CD4-positive, alpha-beta T cell treated with Interleukin-15 for 1 hour (primary cell): ENCODE results near the gene PXN.

ENCODE experiments used
- DNase-seq: peaks from one replicate; pipeline ENCODE4 v3.0.0-alpha.2; 2020

Gene PXN

DNA sequence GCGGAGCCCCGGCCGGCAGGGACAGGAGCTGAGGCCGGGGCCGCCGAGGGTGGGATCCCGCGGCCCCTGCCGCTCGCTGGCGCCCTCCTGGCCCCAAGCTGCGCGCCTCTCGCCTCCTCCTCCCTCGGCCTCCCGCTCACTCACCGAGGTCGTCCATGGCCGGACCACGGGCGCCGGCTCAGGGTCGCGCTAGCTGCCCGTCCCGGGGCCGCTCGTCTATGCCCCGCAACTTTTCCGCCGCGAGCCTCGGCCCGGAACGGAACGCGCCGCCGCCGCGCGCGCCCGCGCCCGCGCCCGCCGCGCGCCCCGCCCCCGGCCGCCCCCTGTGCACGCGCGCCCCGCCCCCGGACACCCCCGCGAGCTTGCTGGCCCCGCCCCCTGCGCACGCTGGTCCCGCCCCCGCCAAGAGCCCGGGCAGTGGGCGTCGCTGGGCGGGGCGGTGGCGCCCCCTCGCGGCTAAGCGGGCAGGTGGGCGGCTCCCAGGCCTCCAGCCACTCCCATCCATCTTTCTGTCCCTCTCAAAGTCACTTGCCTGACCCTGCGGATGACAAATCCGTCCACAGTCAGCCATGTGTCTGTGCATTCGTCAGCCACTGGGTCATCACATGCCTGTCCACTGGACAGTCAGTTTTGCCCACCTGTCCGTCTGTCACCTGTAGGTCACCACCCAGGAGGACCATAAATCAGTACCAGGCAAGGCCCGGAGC, at the start of gene PXN:
Gene PXN, minus strand, starts transcription at position 258 of the 707 bp plus-strand sequence. Its CDS starts 101 bp downstream, at position 157.
- DNase-seq = peak; percentile 87

DNA sequence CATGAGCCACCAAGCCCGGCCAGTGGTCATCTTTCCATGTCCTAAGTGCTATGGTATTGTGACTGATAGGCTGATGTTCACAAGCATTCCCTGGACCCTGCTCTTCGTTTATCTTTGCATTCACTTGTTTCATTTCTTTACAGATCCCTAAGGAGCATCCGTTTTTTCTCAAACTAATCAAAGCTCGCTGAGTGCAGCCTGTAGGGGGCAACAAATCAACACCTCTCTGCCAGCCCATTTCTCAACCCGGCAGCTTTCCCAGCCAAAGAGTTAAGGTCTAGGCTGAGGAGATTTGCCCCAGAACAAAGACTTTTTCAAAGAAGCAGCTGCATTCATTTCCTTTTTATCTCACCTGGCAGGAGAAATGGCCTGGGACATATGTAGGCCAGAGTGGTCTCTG, 48.7 kb upstream of the PXN start:
- no peak for DNase-seq

DNA sequence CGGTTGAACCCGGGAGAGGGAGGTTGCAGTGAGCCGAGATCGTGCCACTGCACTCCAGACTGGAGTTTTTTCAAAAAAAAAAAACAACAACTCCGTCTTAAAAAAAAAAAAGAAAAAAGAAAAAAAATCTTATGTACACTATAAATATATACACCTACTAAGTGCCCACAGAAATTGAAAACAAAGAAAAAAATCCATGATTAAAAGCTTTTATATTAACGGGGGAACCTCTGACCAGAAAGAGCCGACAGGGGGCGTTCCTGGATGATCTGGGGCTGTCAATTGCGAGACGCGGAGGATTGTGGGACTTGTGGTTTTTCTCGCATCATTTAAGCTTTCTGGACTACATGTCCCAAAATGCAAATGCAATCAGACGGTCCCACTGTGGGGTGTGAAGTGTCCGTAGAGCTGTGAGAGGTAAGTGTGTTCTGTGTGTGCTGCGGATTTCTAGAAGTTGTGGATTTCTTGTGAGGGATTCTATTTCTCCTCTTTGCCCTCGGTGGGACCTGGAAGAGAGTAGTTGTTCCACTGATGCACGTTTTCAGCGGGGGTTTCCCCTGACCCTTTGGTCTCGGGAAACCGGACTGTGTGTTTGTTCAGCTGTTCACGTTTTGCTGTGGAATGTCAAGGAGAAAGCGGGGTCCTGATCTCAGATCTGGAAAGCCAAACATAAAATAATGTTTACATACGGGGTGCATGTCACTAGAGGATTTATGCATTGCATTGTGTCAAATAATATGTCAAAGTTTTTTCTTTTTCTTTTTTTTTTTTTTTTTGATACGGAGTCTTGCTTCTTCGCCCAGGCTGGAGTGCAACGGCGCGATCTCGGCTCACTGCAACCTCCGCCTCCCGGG, 36.7 kb upstream of the PXN start, which contains the start of gene SIRT4:
Gene SIRT4, plus strand, starts transcription at position 360 of the 854 bp plus-strand sequence. CDS start 1,241 bp downstream, outside the sequence.
- peak; percentile 88 for DNase-seq

DNA sequence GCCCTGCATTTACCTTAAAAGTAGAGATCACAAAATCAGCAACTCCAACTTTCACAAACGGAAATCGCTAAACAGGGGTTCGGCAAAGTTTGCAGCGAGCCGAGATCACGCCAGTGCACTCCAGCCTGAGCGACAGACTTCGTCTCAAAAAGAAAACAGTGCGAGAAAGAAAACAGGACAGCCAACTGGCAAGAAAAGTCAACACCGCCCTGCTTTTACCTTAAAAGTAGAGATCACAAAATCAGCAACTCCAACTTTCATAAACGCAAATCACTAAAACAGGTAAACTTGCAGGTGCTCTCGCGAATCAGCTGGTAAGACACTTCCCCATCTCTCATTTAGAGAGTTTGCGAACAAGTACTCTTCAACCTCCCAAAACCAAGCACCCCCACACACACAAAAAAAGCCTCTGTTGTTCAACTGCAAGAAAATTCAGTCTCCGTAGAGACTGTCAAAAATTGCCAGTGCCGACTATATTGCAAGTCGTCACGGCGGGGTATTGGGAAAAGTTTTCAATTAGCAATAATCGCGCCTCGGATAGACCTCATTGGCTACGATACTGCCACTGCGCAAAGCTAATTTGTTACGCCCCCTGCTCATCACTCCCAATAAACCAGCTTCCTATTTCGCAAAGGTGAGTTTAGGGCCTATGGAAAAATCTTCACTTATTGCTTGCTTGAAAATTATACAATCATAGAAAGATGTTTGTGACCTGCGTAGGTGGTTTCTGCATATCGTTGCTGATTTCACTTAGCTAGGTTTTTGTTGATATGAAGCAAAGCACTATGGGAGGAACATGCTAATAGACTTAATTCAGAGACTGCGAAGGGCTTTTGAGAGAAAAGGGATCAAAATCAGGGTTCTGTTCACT, 27.4 kb upstream of the PXN start, which contains the start of gene RNU4-1:
Gene RNU4-1, minus strand, starts transcription at position 577 of the 871 bp plus-strand sequence.
- DNase-seq = peak; percentile 91

DNA sequence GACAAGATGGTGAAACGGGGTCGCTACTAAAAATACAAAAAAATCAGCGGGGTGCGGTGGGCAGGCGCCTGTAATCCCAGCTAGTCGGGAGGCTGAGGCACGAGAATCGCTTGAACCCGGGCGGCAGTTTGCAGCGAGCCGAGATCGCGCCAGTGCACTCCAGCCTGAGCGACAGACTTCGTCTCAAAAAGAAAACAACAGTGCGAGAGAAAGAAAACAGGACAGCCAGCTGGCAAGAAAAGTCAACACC, 26.8 kb upstream of the PXN start:
- DNase-seq = no peak

DNA sequence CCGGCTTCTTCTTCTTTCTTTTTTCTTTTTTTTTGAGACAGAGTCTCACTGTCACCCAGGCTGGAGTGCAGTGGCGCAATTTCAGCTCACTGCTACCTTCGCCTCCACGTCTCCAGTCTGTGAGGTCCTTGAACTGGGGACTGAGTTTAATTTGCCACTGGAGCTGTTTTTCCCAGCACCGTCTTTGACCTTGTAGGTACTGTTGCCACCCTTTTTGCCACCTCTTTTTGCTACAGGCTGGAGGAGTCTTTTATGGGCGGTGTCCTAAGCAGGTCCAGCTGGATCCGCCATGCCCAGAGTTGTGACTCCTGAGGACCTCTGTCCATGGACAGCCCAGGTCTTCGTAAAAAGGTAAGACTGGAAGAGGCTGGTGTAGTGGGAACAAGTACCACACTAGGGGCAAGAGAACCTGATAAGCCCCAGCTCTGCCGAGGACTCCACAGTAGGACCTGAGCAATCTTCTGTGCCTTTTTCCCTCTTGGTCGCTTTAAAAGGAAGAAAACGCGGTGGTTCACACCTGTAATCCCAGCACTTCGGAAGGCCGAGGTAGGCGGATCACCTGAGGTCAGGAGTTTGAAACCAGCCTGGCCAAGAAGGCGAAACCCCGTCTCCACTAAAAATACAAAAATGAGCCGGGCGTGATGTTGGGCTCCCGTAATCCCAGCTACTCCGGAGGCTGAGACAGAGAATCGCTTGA, 25.2 kb upstream of the PXN start:
- DNase-seq = peak; percentile 19

DNA sequence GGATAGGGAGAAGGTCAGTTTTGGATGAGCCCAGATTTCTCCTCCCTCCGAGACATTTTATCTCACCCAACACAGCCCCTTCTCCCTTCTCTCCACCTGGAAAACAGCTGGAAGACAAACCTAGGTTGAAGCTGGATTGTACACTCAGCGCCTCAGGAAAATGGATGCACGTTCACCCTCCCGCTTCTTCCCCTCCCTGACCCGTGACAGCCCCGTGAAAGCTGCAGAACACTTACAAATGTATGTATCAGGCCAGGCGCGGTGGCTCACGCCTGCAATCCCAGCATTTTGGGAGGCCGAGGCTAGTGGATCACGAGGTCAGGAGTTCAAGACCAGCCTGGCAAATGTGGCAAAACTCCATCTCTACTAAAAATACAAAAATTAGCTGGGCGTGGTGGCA, 22.0 kb upstream of the PXN start:
- DNase-seq = no peak

DNA sequence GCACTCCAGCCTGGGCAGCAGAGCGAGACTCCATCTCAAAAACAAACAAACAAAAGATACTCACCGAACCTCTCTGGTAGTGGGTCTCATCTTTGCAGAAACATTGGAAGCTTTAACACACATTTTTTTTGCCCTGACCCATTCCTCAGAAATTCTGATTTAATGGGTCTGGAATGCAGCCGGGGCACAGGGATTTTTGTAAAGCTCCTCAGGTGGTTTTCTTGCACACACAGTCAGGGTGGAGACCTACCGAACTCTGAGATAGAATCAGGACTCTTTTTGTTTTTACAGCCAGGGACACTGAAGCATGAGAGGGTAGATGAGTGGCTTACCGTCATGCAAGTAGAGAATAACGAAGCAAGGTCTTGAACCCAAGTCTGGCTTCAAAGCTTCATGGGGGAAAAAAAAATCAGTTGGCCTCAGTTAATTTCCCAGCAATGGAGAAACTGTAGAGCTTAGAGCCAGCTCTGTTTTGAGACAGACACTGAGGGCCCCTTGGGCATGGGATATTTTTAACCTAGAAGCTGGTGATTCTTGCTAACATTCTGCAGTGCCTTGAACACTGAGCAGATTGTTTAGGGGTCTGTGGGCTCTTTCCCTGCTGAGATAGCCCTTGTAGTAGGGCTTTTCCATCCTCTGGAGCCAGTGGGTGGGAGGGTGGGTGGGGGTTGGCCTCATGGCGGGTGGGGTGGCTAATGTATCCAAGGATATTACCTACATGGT, 21.4 kb upstream of the PXN start:
- no peak for DNase-seq

DNA sequence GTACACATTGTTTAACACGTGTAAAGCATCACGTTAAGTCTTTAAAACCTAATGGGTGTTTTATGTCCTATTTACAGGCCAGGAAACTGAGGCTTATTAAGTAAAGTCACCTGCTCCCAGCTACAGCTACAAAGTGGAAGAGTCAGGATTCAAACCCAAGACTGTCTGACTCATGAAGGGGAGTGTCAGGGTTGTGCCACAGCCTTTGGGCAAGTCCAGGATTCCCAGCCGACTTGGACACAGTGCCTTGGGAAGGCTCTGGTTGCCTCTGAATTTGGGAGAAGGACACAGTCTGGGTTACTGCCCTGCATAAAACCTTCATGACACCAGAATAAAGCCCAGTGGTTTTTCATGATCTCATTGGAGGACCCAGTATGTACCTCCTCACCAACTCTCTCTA, 18.9 kb upstream of the PXN start:
- DNase-seq = no peak

DNA sequence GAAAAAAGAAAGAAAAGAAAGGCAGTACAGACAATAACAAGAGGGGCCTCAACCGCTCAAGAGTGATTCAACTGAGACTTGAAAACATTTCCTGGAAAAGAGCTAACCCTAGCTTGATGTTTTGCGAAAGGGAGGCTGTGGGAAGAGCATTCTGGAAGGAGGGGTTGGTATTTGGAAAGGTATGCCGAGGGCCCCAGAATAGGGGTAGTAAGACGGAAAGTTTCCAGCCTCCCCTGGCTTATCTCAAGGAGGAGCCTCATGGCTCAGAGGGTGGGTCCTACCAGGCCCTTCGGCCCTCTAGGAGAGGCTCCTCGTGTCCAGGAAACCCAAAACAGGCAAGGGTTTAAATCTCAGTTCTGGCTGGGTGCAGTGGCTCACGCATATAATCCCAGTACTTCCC, 17.8 kb upstream of the PXN start:
- no peak for DNase-seq

DNA sequence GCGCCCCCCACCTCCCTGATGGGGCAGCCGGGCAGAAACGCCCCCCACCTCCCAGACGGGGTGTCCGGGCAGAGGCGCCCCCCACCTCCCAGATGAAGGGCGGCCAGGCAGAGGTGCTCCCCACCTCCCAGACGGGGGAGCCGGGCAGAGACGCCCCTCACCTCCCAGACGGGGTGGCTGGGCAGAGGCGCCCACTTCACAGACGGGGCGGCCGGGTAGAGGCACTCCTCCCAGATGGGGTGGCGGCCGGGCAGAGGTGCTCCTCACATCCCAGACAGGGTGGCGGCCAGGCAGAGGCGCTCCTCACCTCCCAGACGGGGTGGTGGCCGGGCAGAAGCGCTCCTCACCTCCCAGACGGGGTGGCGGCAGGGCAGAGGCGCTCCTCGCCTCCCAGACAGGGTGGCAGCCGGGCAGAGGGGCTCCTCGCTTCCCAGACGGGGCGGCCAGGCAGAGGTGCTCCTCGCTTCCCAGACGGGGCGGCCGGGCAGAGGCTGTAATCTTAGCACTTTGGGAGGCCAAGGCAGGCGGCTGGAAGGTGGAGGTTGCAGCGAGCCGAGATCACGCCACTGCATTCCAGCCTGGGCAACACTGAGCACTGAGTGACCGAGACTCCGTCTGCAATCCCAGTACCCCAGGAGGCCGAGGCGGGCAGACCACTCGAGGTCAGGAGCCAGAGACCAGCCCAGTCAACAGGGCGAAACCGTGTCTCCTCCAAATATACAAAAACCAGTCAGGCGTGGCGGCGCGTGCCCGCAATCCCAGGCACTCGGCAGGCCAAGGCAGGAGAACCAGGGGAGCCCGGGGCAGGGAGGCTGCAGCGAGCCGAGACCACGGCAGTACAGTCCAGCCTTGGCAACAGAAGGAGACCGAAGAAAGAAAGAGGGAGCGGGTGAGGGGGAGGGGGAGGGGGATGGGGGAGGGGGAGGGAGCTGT, 12.9 kb upstream of the PXN start:
- no peak for DNase-seq

DNA sequence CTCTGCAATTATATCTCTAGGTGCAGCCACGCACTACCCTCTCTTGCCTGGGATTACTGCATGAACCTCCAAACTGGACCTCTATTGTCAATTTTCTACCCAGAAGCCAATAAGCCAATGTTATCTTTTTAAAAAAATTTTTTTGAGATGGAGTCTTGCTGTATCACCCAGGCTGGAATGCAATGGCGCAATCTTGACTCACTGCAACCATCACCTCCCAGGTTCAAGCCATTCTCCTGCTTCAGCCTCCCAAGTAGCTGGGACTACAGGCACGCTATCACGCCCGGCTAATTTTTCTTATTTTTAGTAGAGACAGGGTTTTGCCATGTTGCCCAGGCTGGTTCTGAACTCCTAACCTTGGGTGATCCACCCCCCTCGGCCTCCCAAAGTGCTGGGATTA, 11.2 kb upstream of the PXN start:
- DNase-seq = no peak

DNA sequence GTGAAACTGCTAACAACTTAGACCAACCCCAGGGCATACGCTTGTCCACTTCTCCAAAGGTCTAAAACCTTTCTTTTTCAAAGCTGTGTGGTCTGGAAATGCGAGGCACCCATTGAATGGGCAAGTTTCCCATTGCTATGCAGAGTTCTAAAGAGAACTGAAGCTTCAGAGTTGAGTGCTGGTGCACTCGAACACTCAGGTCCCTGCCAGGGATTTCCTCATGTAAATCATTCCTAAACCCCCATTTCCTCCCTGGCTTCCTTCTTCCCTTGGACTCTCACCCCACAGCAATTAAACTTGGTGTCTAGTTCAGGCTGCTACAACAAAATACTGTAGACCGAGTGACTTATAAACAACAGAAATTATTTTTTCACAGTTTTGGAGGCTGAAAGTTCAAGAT, 2.2 kb upstream of the PXN start:
- DNase-seq = no peak

DNA sequence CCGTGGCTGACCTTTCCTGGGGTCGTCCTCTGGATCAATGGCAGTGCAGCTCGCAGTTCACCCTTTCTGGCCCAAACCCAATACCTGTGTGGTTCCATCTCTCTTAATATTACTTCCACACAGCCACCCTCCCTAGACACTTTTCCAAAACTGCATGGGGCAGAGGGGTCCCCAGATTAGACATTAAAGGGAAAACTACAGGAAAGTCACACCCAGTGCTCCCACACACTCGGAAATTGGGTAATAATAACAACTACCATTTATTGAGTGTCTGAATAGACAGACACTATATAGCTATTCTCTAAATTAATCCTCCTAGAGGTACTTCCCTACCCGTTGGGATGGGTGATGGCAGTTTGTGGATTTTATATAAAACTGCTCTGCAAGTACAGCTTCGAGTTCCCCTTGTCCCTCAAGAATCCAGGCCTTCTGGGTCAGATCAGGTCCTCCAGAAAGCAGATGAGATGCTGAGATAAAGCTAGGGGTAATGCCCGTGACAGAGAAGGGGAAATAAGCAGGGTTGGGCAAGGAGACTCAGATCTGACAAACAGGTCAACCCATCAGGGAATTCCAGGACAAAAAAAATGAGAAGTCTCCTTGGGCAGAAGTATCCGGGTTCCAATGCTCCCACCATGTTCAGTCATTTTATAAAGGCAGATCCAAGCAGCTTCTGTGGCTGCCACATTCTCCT, 795 bp upstream of the PXN start:
- no peak for DNase-seq

DNA sequence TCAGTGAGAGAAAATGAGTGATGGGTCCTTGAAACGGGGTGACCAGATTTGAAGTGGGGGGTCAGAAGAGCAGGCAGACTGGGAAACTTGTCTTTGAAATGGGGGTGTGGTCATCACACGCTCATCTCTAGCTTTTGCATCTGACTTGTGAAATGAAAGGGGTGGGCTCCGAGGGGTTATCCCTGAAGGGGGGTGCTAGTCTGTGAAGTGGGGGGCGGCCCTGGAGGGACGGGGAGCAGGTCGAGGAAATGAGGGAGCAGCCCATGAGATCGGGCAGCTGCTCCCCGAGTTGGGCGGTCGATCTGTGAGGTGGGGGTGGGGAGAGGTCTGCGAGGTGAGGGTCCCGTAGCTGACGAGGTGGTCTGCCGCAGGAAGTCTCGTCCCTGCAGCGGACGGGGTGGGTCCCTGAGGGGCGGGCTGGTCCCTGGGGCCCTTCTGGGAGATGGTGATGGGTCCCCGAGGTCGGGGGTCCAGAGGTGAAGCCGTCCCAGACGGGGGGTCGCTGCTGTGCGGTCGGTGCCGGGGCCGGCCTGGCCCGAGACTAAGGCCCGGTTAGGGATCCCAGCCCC, 542 bp downstream of the PXN start:
- DNase-seq = no peak

DNA sequence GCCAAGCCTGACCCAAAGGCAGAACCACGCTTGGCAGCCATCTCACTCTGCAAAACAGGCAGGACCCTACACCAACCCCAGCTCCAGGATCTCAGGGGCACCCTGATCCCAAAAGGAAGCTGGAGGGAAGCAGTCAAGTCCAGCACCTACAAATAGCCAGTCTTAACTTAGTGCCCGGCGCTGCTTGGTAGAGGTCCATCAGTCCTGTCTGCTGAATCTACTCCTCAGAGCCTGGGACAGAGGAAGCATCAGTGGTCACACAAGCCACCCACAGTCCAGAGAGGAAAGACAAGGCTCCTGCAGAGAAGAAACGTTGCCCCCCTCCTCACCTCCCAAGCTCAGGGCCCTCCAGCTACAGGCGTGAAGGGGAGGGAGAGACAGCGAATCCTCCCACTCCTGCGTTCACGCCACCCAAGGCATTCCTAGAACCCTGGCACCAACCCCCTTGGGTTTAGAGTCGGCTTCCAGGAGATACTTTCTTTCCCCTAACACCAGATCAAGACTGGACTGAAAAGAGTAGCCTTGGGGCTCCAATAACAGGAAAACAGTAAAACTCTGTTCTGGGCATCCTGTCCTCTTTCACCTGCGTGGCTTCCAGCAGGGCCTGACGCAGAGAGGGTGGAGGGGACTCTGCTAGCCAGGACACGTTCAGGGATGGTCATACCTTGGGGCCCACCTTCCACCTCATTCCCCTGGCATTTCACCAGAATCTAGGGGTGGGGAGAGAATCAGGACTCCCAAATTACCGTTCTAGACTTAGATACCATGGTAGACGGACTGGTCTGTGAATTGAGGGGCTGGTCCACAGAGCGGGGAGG, 1.2 kb downstream of the PXN start:
- no peak for DNase-seq

DNA sequence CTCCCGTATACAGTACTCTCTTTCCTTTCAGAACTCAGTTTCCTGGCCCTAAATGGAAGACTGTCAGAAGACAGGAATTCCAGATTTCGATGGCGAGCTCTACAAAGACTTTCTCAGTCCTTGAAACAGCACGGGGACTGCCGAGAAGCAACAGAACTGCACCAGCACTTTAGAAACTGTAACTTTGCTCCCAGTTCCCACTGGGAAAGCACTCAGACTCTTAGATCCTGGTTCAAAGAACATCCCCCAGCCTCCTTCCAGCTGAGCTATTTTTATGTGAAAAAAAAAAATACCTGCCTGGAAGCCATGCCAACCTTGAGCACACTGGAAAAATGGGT, 1.8 kb downstream of the PXN start:
- DNase-seq = no peak

DNA sequence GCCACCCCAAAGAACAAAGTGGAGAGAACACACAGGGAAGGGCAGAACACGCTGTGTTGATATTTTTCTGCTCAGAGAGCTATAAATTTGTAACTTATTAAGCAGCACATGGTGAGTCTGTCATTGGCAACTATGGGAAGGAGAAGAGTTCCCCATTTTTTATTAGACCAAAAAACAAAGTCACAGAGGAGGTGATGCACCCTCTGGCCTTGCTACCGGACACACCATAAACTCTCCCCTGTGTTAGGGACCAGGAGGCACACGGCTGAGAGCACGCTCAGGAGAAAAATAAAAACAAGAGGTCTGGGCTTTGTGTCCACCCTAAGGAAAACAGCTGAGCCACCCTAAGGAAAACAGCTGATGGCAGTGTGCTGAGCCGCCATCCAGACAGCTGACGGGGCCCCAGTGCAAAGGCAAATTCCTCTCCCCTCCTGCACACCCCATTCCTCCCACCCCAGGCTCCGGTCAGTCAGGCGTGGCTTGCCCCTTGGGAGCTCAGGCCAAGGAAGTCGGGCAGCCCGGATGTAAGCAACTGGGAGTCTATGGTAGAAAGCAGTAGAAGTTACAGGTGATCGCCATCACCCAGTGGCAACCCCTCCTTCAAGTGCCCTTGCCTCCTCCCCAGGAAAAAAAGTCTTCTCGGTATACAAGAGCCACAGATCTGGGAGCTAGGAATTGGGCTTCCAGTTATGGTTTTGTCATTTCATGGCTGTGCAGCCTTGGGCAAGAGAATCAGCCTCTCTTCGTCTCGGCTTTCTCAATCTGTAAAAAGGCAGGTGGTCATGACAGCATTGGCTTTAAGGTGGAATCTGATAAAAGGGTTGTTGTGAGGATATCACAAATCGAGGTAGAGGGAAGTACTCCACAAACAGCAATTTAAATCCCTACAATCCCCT, 2.4 kb downstream of the PXN start:
- no peak for DNase-seq
